Fibroblast of lung (primary cell): ENCODE data around the gene ZNF654.

Experiments used
- EZH2 ChIP-seq: IDR thresholded peaks from 2 replicates; pipeline ENCODE4 v1.5.1; 2012; ENCODE audit warnings: low read length, control low read depth, mild to moderate bottlenecking; ENCODE audit errors: missing control alignments
- TF ChIP-seq, protein P1 (sequence below), 2 donors: IDR thresholded peaks in 1 of 2; conservative IDR thresholded peaks in 1 of 2; 1 replicate in 1 of 2; 2 replicates in 1 of 2; pipeline ENCODE4 v1.5.1; 2011 to 2012; ENCODE audit warnings: low read length in 2 of 2, control low read depth in 1 of 2, inconsistent platforms in 1 of 2, low read depth in 1 of 2, mild to moderate bottlenecking in 1 of 2

DNA sequence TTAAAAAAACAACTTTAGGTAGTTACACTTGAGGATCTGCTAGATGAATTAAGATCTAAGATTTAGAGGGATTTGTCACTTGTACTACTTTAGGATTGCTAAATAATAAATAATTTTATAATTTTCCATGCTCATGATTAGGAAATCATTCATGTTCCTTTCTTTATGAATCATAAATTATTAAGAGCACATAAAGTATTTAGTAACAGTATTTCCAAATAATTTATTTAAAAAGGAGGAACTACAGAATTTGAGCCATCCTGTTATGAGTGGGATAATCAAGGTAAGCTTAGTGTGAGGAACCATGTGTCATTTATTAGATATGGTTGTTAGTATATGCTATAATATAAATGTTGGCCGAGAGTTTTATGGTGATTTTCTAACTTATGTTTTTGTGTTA is 53.2 kb downstream of the ZNF654 start:
- TF ChIP-seq, protein P1, sequence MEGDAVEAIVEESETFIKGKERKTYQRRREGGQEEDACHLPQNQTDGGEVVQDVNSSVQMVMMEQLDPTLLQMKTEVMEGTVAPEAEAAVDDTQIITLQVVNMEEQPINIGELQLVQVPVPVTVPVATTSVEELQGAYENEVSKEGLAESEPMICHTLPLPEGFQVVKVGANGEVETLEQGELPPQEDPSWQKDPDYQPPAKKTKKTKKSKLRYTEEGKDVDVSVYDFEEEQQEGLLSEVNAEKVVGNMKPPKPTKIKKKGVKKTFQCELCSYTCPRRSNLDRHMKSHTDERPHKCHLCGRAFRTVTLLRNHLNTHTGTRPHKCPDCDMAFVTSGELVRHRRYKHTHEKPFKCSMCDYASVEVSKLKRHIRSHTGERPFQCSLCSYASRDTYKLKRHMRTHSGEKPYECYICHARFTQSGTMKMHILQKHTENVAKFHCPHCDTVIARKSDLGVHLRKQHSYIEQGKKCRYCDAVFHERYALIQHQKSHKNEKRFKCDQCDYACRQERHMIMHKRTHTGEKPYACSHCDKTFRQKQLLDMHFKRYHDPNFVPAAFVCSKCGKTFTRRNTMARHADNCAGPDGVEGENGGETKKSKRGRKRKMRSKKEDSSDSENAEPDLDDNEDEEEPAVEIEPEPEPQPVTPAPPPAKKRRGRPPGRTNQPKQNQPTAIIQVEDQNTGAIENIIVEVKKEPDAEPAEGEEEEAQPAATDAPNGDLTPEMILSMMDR (conservative IDR thresholded peaks at IDR 0.05 in 1 of 2, IDR thresholded peaks at IDR 0.05 in 1 of 2; ENCODE audit: low read depth in 1 of 2, low read length in 2 of 2), result no peak
- no peak for TF ChIP-seq EZH2
